ENCODE results near the gene COLGALT1.
"Not testable (repeated sequence)": the region's sequence is repeated elsewhere in the genome, so short reads cannot be mapped to it uniquely, and the experiment has no call there.

The COLGALT1 gene

GRCh38 chr19:17557466-17557865 lies 2.0 kb downstream of the COLGALT1 start:
- no peak for DNase-seq (ENCODE audit: low read depth in 1 of 2, low spot score in 1 of 2)

GRCh38 chr19:17560205-17560595 lies 4.8 kb downstream of the COLGALT1 start:
- DNase-seq (ENCODE audit: low read depth in 1 of 2, low spot score in 1 of 2): no peak

- DNase-seq (ENCODE audit: low read depth in 1 of 2, low spot score in 1 of 2): no peak
These were observed 6.6 kb downstream of the COLGALT1 start for GRCh38 chr19:17562097-17562496.

- no peak for DNase-seq (ENCODE audit: low read depth in 1 of 2, low spot score in 1 of 2)
These were observed 7.1 kb downstream of the COLGALT1 start for GRCh38 chr19:17562561-17562960.

- no peak for DNase-seq (ENCODE audit: low read depth in 1 of 2, low spot score in 1 of 2)
These were observed 9.3 kb downstream of the COLGALT1 start for GRCh38 chr19:17564781-17565180.

- no peak for DNase-seq (ENCODE audit: low read depth in 1 of 2, low spot score in 1 of 2)
These were observed 10.2 kb downstream of the COLGALT1 start for GRCh38 chr19:17565611-17566010.

GRCh38 chr19:17567940-17568339 lies 12.5 kb downstream of the COLGALT1 start:
- no peak for DNase-seq (ENCODE audit: low read depth in 1 of 2, low spot score in 1 of 2)

- DNase-seq (ENCODE audit: low read depth in 1 of 2, low spot score in 1 of 2): not testable (repeated sequence)
These were observed 14.8 kb downstream of the COLGALT1 start for GRCh38 chr19:17570291-17570690.

GRCh38 chr19:17570791-17571190 lies 15.3 kb downstream of the COLGALT1 start:
- DNase-seq (ENCODE audit: low read depth in 1 of 2, low spot score in 1 of 2): no peak

- DNase-seq (ENCODE audit: low read depth in 1 of 2, low spot score in 1 of 2): no peak
These were observed 17.2 kb downstream of the COLGALT1 start for GRCh38 chr19:17572638-17573037.

GRCh38 chr19:17575871-17576757 lies 20.7 kb downstream of the COLGALT1 start:
- no peak for DNase-seq (ENCODE audit: low read depth in 1 of 2, low spot score in 1 of 2)

GRCh38 chr19:17576758-17577456 lies 21.5 kb downstream of the COLGALT1 start:
- DNase-seq (ENCODE audit: low read depth in 1 of 2, low spot score in 1 of 2): peak in 1 of 2 donors; percentile 13

- no peak for DNase-seq (ENCODE audit: low read depth in 1 of 2, low spot score in 1 of 2)
These were observed 22.1 kb downstream of the COLGALT1 start for GRCh38 chr19:17577457-17578097.

- DNase-seq (ENCODE audit: low read depth in 1 of 2, low spot score in 1 of 2): no peak
These were observed 24.3 kb downstream of the COLGALT1 start for GRCh38 chr19:17579661-17580244.

GRCh38 chr19:17580470-17581144 lies 25.2 kb downstream of the COLGALT1 start:
- DNase-seq (ENCODE audit: low read depth in 1 of 2, low spot score in 1 of 2): no peak

- DNase-seq (ENCODE audit: low read depth in 1 of 2, low spot score in 1 of 2): no peak
These were observed 25.9 kb downstream of the COLGALT1 start for GRCh38 chr19:17581211-17581874.

GRCh38 chr19:17582613-17583012 lies 27.2 kb downstream of the COLGALT1 start:
- no peak for DNase-seq (ENCODE audit: low read depth in 1 of 2, low spot score in 1 of 2)

- DNase-seq (ENCODE audit: low read depth in 1 of 2, low spot score in 1 of 2): no peak
These were observed 28.7 kb downstream of the COLGALT1 start for GRCh38 chr19:17584132-17584531.

- not testable (repeated sequence) for DNase-seq (ENCODE audit: low read depth in 1 of 2, low spot score in 1 of 2)
These were observed 29.9 kb downstream of the COLGALT1 start for GRCh38 chr19:17585395-17585794.

- DNase-seq (ENCODE audit: low read depth in 1 of 2, low spot score in 1 of 2): no peak
These were observed 35.4 kb downstream of the COLGALT1 start for GRCh38 chr19:17590866-17591265.
